GM19395 (cell line): ENCODE measurements around the gene SCGB1D4.
A peak's percentile ranks its signal among the peaks of the same experiment; 100 is the strongest.
"Not testable (repeated sequence)": the region's sequence is repeated elsewhere in the genome, so short reads cannot be mapped to it uniquely, and the experiment has no call there.

ENCODE experiments used
- ATAC-seq: cut with Tn5 transposase; IDR thresholded peaks from one replicate; pipeline ENCODE4 v1.9.1; 2021; ENCODE audit warnings: mild to moderate bottlenecking, moderate library complexity; ENCODE audit not compliant: unreplicated experiment

The SCGB1D4 gene

GRCh38 chr11:62298975-62299374 is at the start of gene SCGB1D4:
Gene SCGB1D4, minus strand, starts transcription at chr11:62299075. Its CDS starts 65 bp downstream, at chr11:62299010.
- no peak for ATAC-seq

GRCh38 chr11:62345861-62346260 is 47.0 kb upstream of the SCGB1D4 start:
- ATAC-seq = no peak

GRCh38 chr11:62344210-62344609 is 45.3 kb upstream of the SCGB1D4 start:
- ATAC-seq = no peak

- not testable (repeated sequence) for ATAC-seq
Measured at GRCh38 chr11:62343646-62344190, 44.8 kb upstream of the SCGB1D4 start.

- no peak for ATAC-seq
Measured at GRCh38 chr11:62341588-62341987, 42.7 kb upstream of the SCGB1D4 start.

GRCh38 chr11:62340269-62340901 is 41.5 kb upstream of the SCGB1D4 start:
- no peak for ATAC-seq

- no peak for ATAC-seq
Measured at GRCh38 chr11:62338218-62338617, 39.3 kb upstream of the SCGB1D4 start.

GRCh38 chr11:62337303-62338181 is 38.7 kb upstream of the SCGB1D4 start, which contains the start of gene ASRGL1:
Gene ASRGL1, plus strand, starts transcription at chr11:62337448. Its CDS starts 530 bp downstream, at chr11:62337978.
- peak; percentile 75 for ATAC-seq

GRCh38 chr11:62336949-62337302 is 38.1 kb upstream of the SCGB1D4 start:
- ATAC-seq = not testable (repeated sequence)

- ATAC-seq = no peak
Measured at GRCh38 chr11:62333768-62334167, 34.9 kb upstream of the SCGB1D4 start.

GRCh38 chr11:62331264-62331663 is 32.4 kb upstream of the SCGB1D4 start:
- ATAC-seq = not testable (repeated sequence)

- not testable (repeated sequence) for ATAC-seq
Measured at GRCh38 chr11:62327541-62327940, 28.7 kb upstream of the SCGB1D4 start.

- not testable (repeated sequence) for ATAC-seq
Measured at GRCh38 chr11:62326719-62327118, 27.8 kb upstream of the SCGB1D4 start.

- ATAC-seq = not testable (repeated sequence)
Measured at GRCh38 chr11:62325781-62326180, 26.9 kb upstream of the SCGB1D4 start.

GRCh38 chr11:62324731-62325556 is 26.1 kb upstream of the SCGB1D4 start:
- ATAC-seq = no peak

- no peak for ATAC-seq
Measured at GRCh38 chr11:62322524-62322923, 23.6 kb upstream of the SCGB1D4 start.

GRCh38 chr11:62315431-62315830 is 16.6 kb upstream of the SCGB1D4 start:
- no peak for ATAC-seq

GRCh38 chr11:62309991-62310390 is 11.1 kb upstream of the SCGB1D4 start:
- ATAC-seq = no peak

GRCh38 chr11:62307950-62308349 is 9.1 kb upstream of the SCGB1D4 start:
- no peak for ATAC-seq

- ATAC-seq = no peak
Measured at GRCh38 chr11:62306227-62306626, 7.4 kb upstream of the SCGB1D4 start.

- ATAC-seq = no peak
Measured at GRCh38 chr11:62295504-62295903, 3.4 kb downstream of the SCGB1D4 start.
